Stimulated activated CD4-positive, alpha-beta T cell treated with anti-CD3 and anti-CD28 coated beads, TNF-alpha, amount 100 ng/mL, for 1 hour (primary cell): ENCODE measurements around the gene ZNF24.

Experiments
- DNase-seq, 3 donors: peaks; one replicate each; pipeline ENCODE4 v3.0.0-alpha.2; 2020; ENCODE audit warnings: low read depth in 3 of 3, low spot score in 1 of 3

The ZNF24 gene

DNA sequence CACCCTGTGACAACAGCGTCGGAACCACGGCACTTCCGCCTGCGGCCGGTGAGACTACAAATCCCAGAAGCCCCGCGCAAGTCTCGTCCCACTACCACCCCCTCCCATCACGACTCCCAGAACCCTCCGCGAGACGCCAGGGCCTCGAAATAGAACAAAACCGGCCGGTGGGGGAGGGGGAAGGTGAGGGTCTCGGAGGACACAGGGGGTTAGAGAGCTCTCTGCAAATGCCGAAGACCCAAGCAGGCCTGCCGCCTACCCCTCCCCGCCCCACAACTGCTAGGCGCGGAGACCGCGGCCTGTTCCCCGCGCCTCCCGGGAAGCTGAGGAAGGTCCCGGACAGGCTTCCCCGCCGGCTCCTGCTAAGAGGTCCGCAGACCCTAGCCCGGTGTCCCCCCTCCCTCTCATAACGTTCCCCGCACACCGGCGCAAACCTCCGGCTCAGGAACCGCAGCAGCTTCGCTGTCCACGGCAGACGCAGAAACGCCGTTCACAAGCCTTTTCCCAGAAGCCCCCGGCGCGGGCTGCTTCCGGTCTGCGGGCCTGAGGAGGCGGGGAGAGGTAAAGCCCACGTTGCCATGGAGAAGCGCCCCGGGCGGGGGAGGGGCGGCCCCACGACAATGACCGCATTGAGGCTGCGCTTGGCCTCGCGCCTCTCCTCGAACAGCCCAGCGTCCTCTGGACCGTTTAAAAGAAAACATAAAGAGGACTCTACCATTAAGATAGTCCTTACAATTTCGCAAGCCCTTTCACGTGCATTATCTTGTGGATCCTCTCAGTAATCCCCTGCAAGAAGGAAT lies at the start of gene ZNF24:
TSS of gene ZNF24 (minus strand) at position 485 of the 800 bp plus-strand sequence. CDS start 3,770 bp downstream, outside the sequence.
- peak; percentile 67 to 86 (median 70) for DNase-seq

DNA sequence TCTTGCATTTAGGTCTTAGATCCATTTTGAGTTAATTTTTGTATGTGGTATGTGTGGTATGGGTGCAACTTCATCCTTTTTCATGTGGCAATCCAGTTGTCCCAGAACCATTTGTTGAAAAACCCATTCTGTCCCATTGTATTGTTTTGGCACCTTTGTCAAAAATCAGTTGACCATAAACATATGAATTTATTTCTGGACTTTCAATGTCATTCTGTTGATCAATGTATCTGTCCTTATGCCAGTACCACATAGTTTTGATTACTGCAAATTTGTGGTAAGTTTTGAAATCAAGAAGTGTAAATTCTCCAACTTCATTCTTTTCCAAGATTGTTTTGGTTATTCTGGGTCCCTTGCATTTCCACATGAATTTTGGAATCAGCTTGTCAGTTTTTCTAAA lies 49.5 kb upstream of the ZNF24 start:
- DNase-seq = no peak

DNA sequence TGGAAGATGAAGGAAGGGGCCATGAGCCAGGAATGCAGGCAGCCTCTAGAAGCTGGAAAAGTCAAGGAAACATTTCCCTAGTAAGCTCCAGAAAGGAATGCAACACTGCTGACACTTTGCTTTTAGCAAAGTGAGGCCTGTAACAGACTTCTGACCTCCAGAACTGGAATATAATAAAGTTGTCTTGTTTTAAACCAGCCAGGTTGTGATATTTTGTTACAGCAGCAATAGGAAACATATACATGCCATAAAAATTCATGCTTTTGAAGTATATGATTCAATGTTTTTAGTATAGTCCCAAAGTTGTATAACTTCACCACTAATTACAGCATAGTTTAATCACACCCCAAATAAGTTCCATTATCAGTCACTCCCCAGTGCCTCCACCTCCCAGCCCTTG lies 48.2 kb upstream of the ZNF24 start:
- no peak for DNase-seq

DNA sequence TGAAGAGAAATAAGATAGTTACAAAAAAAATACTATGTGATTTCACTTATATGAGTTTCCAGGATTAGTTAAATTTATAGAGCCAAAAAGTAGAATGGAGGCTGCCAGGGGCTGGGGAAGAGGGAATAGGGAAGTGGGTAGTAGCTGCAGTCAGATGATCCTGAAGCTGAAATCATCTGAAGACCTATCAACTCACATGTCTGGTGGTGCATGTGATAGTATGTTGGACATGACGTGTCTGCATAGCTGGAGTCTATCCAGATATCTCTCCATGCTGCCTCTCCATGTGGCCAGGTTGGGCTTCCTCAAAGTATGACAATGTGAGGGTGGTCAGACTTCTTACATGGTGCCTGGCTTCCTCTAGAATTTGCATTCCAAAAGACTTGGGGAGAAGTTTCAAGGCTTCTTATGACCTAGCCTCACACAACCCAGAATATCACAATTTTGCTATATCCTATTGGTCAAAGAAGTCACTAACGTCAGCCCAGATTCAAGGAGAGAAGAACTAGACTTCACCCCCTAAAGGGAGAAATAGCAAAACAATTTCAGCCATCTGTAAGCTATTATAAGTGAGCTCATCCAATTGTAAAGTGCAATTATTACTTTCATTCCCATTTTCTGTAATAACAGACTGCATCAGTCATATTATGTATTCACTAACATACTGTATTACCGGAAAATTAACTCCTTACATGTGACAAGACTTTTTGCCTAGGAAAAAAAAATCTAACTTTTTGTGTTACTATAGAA lies 46.9 kb upstream of the ZNF24 start:
- no peak for DNase-seq

DNA sequence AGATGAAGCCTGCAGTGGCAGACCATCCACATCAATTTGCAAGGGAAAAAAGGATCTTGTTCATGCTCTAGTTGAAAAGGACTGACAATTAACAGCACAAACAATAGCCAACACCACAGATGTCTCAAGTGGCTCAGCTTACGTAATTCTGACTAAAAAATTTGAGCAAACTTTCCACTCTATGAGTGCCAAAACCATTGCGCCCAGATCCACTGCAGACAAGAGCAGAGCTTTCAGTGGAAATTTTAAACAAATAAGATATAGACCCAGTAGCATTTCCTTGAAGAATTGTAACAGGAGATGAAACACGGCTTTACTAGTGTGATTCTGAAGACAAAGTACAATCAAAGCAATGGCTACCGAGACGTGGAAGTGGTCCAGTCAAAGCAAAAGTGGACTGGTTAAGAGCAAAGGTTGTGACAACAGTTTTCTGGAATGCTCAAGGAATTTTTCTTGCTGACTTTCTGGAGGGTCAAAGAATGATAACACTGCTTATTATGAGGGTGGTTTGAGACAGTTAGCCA lies 44.9 kb upstream of the ZNF24 start:
- no peak for DNase-seq

DNA sequence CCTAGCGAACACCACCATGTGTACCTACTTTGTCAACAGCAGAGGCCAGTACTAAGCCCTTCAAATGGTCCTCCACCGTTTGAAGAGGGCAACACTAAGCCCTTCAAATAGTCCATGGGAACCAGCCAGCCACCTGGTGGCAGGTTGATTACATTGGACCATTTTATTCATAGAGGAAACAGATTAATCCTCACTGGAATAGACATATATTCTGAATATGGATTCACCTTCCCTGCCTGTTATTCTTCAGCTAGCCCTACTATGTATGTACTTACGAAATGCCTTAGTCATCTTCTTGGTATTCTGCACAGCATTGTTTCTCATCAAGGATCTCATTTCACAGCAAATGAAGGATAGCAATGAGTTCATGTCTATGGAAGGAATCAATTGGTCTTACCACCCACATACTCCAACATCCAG lies 42.9 kb upstream of the ZNF24 start:
- no peak for DNase-seq

DNA sequence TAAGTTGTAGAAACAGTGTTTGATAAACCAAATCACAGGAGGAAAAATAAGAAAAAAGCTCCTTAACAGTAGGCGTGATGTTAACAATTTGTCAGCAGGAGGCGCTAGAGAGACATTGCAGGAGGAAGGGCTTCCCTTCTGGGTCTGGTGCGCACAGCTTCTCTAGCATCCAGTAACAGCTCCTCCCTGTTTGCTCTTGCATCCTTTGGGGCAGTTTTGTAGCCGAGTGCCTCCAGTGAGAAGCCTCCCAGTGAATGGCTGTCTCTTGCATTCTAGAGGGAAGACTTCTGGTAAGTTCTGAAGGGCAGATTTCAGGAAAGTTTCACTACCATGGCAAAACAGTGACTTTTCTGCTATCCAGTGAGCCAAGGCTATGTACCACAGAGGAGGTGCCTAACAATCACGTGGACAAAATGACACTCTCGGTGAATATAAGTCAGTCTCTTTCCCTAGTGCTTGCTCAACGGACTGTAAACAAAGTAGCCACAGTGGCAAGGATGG lies 42.4 kb upstream of the ZNF24 start:
- peak; percentile 8 to 31 (median 25) for DNase-seq

DNA sequence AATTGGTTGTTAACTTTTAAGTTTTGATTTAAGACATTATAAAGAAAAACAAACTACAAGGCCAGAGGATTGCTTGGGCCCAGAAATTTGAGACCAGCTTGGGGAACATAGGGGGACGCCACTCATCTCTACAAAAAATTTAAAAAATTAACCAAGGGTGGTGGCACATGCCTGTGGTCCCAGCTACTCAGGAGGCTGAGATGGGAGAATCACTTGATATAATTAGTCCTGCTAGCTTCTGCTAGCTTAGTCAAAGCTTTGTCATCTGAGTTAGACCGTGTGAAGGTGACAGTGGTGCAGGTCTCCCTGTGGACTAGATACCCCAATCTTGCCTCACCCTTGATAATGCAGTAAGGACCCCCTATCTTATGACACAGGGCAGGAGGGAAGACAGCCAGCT lies 38.9 kb upstream of the ZNF24 start:
- DNase-seq = no peak

DNA sequence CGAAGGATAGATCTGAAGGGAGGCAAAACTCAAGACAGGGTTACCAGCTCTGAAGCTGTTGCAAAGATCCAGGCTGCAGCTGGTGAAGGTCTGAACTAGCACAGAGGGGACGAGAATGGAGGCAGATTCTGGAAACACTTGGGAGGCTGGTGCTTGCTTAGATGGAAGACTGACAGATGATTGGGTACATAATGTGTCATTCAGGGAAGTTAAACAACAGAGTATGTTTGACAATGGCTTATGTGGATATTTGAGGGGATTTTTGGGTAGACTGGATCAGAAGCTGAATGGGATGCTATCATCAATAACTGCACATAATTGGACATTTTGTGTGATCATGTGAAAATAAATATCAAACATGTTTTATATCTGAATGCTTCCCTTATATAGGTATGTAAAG lies 35.2 kb upstream of the ZNF24 start:
- DNase-seq = no peak

DNA sequence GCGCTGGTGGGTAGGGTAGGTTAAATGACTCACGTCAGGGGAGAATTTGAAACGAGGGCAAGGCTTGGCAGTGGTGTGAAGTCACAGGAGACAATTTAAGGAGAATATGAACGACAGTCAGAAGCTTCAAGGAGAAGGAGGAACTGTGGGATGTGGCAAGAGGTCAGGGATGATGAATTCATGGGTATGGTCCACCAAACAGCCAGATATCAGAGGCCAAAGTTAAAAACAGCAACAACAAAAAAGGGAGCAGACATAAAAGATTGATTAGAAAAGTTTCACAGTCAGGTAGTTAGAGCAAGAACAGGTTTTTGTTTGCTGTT lies 34.3 kb upstream of the ZNF24 start:
- DNase-seq = no peak

DNA sequence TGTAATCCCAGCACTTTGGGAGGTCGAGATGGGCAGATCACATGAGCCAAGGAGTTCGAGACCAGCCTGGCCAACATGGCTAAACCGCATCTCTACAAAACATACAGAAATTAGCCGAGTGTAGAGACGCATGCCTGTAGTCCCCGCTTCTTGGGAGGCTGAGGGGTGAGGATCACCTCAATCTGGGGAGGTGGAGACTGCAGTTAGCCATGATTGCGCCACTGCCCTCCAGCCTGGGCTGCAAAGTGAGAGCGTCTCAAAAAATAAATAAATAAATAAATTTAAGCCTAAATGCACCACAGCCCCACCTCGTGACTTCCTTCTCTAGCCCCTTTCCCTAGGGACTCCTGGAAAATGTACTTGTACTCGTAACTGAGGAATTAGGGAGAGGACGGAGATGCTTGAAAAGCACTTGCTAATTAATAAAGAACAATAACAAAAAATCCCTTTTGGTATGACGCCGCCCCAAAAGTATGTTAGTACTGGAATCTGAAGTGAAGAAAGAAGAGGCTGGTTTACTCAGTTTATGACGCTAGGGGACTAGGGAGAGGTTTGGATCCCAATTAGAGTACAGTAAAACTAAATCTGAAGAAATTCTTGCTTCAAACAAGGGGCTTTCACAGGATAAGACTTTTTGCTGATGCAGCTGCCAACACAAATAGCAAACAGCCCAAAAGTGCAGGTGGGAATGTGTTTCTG lies 33.8 kb upstream of the ZNF24 start:
- no peak for DNase-seq

DNA sequence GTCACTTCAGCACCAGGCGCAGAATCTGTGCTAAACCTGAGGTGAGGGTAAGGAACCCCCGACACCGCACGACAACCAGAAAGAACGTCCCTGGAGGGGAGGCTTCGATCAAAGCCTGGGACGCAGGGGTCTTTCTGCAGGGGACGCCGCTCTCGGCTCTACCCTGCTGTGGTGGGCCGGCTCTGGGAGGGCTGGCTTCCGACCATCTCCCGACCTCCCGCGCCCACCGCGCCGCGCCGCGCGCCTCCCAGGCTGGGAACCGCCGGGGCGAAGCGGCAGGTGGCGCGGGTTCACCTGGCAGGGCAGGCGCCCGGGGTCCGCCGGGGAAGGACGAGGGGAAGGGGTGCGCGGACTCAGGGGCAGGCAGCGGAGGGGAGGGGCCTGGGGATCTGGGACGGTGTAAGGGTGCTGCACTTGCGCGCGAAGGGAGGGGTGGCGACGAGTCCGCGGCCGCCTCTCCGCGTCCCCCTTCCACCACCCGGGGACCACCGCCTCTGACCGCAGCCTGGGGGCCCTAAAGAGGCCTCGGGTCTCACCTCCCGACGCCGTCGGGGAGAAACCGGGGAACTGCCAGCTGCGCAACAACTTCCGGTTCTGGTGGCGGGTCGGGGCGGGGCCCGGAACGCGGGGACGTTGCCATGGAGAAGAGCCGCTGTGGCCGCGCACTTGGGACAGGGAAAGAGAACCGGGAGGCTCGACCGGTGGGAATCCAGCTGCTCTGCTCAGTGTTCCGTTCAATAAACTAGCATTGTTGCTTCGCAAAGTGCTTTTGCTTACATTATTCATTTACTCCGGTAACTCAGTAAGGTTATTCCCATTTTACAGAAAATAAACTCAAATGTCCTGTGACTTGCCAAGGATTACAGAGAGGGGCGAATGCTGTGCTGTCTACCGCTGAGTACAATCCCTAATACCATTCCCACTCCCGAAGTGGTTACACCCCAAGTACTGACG lies 32.8 kb upstream of the ZNF24 start, which contains the start of gene ZNF396:
TSS of gene ZNF396 (minus strand) at position 596 of the 954 bp plus-strand sequence. CDS start 3,045 bp downstream, outside the sequence.
- peak; percentile 15 to 54 (median 15) for DNase-seq

DNA sequence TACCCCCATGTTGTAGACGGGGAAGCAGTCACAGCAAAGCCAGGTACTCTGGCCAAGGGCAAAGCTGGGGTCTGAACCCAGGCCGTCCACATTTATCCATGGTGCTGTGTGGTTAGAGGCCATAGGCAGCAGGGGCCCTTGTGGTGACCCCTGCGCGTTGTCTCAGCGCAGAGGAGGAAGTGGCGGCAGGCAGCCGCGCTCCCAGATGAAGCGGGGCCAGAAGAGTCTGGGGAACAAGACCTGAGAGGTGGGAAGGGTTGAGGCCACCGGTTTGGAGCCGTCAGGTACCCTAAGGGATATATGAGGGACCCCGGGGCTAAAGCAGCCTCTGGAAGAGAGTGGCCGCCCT lies 32.1 kb upstream of the ZNF24 start:
- DNase-seq = peak in 1 of 3 donors; percentile 2

DNA sequence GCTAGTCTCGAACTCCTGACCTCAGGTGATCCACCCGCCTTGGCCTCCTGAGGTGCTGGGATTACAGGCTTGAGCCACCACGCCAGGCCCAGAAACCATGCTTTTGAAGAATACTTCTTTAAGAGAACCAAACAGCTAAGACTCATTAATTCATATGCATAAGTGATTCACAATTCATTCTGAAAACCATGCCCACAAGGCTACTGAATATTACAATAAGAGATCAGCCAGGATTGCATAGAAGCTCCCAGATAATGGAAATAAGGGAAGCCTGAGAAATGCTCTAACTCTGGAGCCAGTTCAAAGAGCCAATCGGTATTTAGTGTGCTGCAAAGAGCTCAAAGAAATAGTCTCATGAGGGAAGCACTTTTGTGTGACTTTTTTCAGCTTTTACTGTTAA lies 30.5 kb upstream of the ZNF24 start:
- DNase-seq = no peak

DNA sequence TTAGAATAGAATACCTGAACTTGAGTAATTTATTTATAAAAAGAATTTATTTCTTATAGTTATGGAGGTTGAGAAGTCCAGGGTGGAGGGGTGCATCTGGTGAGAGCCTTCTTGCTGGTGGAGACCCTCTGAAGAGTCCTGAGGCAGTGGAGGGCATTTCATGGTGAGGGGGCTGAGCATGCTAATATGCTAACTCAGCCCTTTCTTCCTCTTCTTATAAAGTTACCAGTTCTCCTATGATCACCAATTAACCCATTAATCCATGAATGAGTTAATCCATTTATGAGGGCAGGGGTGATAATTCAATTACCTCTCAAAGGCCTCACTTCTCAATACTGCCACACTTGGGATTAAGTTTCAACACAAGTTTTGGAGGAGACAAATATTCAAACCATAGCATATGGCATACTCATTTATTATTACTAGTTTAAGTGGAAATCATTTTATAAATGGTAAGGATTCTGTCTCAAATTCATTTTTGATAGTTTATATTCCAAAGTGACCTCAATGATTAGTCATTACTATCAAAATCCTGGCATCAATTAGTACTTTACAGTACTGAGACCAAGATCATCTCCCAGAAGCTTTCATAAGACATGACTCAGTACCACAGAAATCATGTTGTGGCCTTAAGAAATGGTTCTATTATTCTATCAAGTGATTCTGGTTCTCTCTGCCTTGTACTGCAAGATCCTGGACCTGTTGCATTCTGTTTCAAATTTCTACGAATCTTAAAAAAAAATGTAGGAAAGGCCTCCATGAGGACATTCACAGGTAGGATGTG lies 27.4 kb upstream of the ZNF24 start:
- no peak for DNase-seq

DNA sequence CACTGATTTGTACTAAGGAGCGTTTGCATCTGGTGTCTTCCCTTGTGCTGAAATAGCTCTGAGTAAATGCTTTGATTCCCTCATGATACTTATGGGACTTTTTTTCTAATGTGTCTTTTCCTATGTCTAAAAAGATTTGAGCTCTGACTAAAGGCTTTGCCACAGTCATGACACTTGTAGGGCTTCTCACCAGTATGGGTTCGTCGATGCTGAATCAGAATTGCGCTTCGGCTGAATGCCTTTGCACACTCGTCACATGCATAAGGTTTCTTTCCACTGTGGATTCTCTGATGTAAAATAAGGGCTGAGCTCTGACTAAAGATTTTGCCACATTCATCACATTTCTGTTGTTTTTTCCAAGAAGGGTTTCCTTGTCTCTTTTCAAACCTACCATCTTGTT lies 24.9 kb upstream of the ZNF24 start:
- no peak for DNase-seq

DNA sequence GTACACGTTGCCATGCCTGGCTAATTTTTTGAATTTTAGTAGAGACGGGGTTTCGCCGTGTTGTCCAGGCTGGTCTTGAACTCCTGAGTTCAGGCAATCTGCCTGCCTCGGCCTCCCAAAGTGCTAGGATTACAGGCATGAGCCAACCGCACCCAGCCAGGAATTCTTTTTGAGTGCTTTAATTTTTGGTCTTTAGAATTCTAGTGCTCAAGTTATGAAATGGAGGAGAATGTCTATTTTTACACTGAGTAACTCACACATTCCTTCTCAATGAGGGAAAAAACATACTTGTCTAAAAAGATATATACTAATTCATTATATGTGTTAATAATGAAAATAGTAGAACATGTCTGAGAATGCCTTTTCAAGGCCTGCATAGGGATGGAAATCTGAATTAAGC lies 24.4 kb upstream of the ZNF24 start:
- no peak for DNase-seq

DNA sequence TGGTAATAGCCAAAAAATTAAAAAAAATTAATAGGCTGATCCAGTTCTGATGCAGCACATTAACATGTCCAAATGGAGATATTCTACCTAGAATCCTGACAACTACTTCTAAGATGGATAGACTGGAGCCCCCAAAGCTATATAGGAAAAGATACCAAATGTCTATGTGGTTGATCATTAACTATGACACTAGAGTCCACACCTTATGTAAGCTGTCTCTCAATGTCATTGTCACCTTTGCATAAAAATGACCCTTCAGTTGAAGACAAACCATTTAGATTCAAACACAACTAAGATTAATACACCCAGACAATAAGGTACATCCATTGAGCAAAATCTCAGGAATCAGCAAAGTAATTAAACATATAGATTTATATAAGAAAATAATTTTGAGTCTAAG lies 18.3 kb upstream of the ZNF24 start:
- DNase-seq = no peak

DNA sequence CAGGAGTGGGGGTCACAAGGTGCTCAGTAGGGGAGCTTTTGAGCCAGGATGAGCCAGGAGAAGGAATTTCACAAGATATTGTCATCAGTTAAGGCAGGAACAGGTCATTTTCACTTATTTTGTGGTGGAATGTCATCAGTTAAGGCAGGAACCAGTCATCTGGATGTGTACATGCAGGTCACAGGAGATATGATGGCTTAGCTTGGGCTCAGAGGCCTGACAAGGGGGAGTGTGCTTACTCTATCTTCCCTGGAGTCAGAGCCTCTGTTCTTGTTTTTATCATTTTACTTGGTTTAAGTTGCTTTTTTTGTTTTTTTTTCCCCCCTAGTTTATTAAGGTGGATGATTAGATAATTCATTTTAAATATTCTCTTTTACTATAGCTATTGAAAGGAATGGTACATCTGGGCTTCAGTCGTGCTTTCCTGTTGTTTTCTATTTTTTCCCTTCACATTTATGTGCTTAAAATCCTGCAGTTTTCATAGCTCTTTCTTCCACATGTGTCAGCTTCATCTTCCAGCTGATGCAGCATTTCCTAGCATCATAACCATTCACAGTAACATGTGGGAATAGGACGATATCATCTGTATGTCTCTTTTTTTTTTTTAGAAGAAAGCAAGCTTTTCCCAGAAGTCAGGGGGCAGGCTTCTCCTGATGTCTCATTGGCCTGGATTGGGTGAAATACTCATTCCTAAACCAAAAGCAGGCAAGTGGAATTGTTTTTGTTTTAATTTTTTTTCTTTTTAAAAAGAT lies 17.5 kb upstream of the ZNF24 start:
- no peak for DNase-seq
